Ishikawa (cell line): Measurements from ENCODE around the gene MAP4K4.

Source experiments
- CEBPB ChIP-seq: IDR thresholded peaks from 2 replicates; pipeline ENCODE4 v1.6.1; 2012
- CREB1 ChIP-seq: IDR thresholded peaks from 2 replicates; pipeline ENCODE4 v1.6.1; 2012; ENCODE audit warnings: low read depth
- EGR1 ChIP-seq: IDR thresholded peaks from 2 replicates; pipeline ENCODE4 v1.6.1; 2012
- EP300 ChIP-seq: IDR thresholded peaks from 2 replicates; pipeline ENCODE4 v1.6.1; 2012; ENCODE audit warnings: borderline replicate concordance
- FOXM1 ChIP-seq: IDR thresholded peaks from 2 replicates; pipeline ENCODE4 v1.6.1; 2012; ENCODE audit warnings: low read depth, borderline replicate concordance
- MAX ChIP-seq: IDR thresholded peaks from 2 replicates; pipeline ENCODE4 v1.6.1; 2012
- NFIC ChIP-seq: IDR thresholded peaks from 2 replicates; pipeline ENCODE4 v1.6.1; 2012
- RAD21 ChIP-seq: IDR thresholded peaks from 2 replicates; pipeline ENCODE4 v1.6.1; 2012; ENCODE audit warnings: low read depth
- REST ChIP-seq: IDR thresholded peaks from 2 replicates; pipeline ENCODE4 v1.6.1; 2012; ENCODE audit warnings: low read depth, mild to moderate bottlenecking
- TAF1 ChIP-seq: IDR thresholded peaks from 2 replicates; pipeline ENCODE4 v1.6.1; 2012; ENCODE audit warnings: low read depth, mild to moderate bottlenecking
- TCF12 ChIP-seq: IDR thresholded peaks from 2 replicates; pipeline ENCODE4 v1.6.1; 2012; ENCODE audit warnings: low read depth
- TEAD4 ChIP-seq: IDR thresholded peaks from 2 replicates; pipeline ENCODE4 v1.6.1; 2012
- USF1 ChIP-seq: IDR thresholded peaks from 2 replicates; pipeline ENCODE4 v1.6.1; 2012
- YY1 ChIP-seq: IDR thresholded peaks from 2 replicates; pipeline ENCODE4 v1.6.1; 2012; ENCODE audit warnings: low read depth

- TF ChIP-seq EP300 (no peak), CEBPB (no peak), RAD21 (no peak), MAX (no peak), FOXM1 (no peak), CREB1 (no peak), YY1 (no peak), NFIC (no peak), TCF12 (no peak), TAF1 (no peak), USF1 (no peak), TEAD4 (no peak), EGR1 (no peak), REST (no peak)
Observed at GRCh38 chr2:101745711-101746694, 48.5 kb downstream of the MAP4K4 start.
